ENCODE measurements around the gene KDM5C. TPM values are rescaled to one million over a fixed set of nuclear protein-coding genes. Genes with fewer than 3 reads are reported as not detected.
A peak's percentile ranks its signal among the peaks of the same experiment; 100 is the strongest.

KDM5C gene
- total and polyA plus RNA-seq, 2 of the 4 experiments (the other 2 are of a cell fraction), result 75.4 to 84.6 TPM

DNA sequence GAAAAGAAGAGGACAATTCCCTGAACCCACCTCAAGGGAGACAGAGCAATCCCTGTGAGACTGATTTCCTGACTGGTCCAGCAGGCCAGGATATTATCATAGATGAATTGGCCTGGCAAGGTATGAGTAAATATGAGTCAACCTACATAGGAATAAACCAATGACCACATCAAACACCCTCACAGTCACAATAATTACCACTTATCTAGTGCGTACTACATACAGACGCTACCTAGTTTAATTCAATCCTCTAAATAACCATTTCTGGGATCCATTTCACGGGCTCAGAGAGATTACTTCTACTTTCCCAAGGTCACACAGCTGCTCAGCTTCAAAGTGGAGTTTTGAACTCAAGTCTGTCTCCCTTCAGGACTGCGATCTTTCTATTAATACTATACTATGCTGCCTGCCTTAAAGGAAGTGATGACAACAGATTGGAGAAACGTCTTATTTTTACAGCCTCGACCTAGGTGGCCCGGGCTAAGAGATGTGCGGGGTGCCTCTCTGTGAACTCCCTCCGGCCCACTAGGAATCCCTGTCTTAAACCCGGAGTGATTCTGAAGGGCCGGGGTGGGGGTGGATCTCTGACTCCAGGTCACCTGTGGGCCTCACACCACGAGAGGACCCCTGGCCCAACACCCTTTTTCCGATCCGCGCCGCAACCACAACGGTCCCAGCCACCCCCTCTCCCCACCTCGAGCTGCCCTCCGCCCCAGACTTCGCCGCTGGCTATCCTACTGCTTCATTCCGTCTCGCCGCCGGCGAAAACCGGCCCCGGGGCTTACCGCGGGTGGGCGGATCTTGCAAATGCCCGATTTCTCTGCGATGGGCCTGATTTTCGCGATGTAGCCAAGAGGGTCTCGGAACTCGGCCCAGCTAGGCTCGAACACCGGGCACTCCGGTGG is 800 bp downstream of the KDM5C start:
- peak overlapping the region; percentile 95 for H3K56ac ChIP-seq (ENCODE audit: extremely low read depth, insufficient read depth, low read length)
- dilution Hi-C loops (cut with HindIII; ENCODE audit: low sequenced_read_pairs, unreplicated experiment) (no loop called here), intact Hi-C loops (cut with micrococcal nuclease) (loop anchor here (5.0 kb wide), 1 partner anchor 132 kb away; the partner anchor contains the start of gene KANTR), in situ Hi-C loops (cut with MboI; ENCODE audit: low sequenced_read_pairs) (no loop called here)
- H3K4me3 ChIP-seq (ENCODE audit: insufficient read depth, low read depth, low read length), result peak overlapping the region; percentile 75
- H3K18ac ChIP-seq (ENCODE audit: low read depth, low read length), result peak overlapping the region; percentile 62; the same call in 1 of the 2 replicates
- peak overlapping the region; percentile 88 for H2AK5ac ChIP-seq (ENCODE audit: low read depth, low read length)
- H3K4ac ChIP-seq (ENCODE audit: low read depth, low read length), result peak overlapping the region; percentile 99
- H3K23ac ChIP-seq (ENCODE audit: low read depth, low read length), result peak overlapping the region; percentile 100
- H3K27ac ChIP-seq (ENCODE audit: insufficient read depth, low read length), result peak overlapping the region; percentile 93
- H3K36me3 ChIP-seq (ENCODE audit: control insufficient read depth, insufficient read depth, low read length), result peaks cover 24% of the 10 kb centered on the region
- DNase-seq (peak; percentile 85), ATAC-seq (ENCODE audit: low read depth) (peak; percentile 19)
- H2AFZ ChIP-seq (replicated peaks; ENCODE audit: low read length, poor library complexity), result peak overlapping the region; percentile 99
- 2% methylated on average over 25 of the region's 40 CpGs; no CpG with 5 or more reads in 1 of the 2 experiments for WGBS, 2 experiments (ENCODE audit: extremely low coverage in 2 of 2, insufficient read length in 1 of 2)
- no peak overlapping the region for H2BK20ac ChIP-seq (ENCODE audit: low read depth, low read length)
- ChIA-PET POLR2A (ENCODE audit: unreplicated experiment) (no interaction called here), CTCF (no interaction called here)
- H3K4me1 ChIP-seq (ENCODE audit: control insufficient read depth, insufficient read depth, low read length), result peaks cover 13% of the 10 kb centered on the region
- peak overlapping the region; percentile 98 for H4K91ac ChIP-seq (ENCODE audit: insufficient read depth, low read depth, low read length)
- peak overlapping the region; percentile 84 for H4K5ac ChIP-seq (ENCODE audit: low read depth, low read length)
- H3K4me2 ChIP-seq (ENCODE audit: low read depth, low read length), result peak overlapping the region; percentile 94
- H3K9me1 ChIP-seq (ENCODE audit: insufficient read depth, low read length), result peaks cover 35% of the 10 kb centered on the region
- H3K27me3 ChIP-seq (ENCODE audit: control insufficient read depth, insufficient read depth, low read length), result no peaks in the 10 kb centered on the region
- peak overlapping the region; percentile 94 for H3K9ac ChIP-seq (ENCODE audit: low read depth, low read length)
- no peaks in the 10 kb centered on the region for H3K9me3 ChIP-seq (ENCODE audit: control insufficient read depth, insufficient read depth, low read length)
- peak overlapping the region; percentile 90 for H2BK5ac ChIP-seq (ENCODE audit: low read depth, low read length, poor library complexity, severe bottlenecking)
- TF ChIP-seq, protein P1, sequence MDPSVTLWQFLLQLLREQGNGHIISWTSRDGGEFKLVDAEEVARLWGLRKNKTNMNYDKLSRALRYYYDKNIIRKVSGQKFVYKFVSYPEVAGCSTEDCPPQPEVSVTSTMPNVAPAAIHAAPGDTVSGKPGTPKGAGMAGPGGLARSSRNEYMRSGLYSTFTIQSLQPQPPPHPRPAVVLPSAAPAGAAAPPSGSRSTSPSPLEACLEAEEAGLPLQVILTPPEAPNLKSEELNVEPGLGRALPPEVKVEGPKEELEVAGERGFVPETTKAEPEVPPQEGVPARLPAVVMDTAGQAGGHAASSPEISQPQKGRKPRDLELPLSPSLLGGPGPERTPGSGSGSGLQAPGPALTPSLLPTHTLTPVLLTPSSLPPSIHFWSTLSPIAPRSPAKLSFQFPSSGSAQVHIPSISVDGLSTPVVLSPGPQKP (IDR thresholded peaks at IDR 0.05; ENCODE audit: borderline replicate concordance, low read depth, low read length), result no peak
- TF ChIP-seq RFX5 (IDR thresholded peaks at IDR 0.05; ENCODE audit: low read depth, low read length), result no peak
- TF ChIP-seq, protein P2, sequence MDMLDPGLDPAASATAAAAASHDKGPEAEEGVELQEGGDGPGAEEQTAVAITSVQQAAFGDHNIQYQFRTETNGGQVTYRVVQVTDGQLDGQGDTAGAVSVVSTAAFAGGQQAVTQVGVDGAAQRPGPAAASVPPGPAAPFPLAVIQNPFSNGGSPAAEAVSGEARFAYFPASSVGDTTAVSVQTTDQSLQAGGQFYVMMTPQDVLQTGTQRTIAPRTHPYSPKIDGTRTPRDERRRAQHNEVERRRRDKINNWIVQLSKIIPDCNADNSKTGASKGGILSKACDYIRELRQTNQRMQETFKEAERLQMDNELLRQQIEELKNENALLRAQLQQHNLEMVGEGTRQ (IDR thresholded peaks at IDR 0.05; ENCODE audit: low read depth, low read length), result no peak
- TF ChIP-seq NFE2L2 (IDR thresholded peaks at IDR 0.05; ENCODE audit: low read depth, low read length), result no peak
- no peak; the same call in 1 of the 2 replicates for TF ChIP-seq FOS (IDR thresholded peaks at IDR 0.05; ENCODE audit: low read depth, low read length)
- no peak for TF ChIP-seq MAZ (IDR thresholded peaks at IDR 0.05; ENCODE audit: borderline replicate concordance, low read depth, low read length)
- TF ChIP-seq CEBPB (IDR thresholded peaks at IDR 0.05; ENCODE audit: low read depth, low read length), result no peak
- TF ChIP-seq, protein P3, sequence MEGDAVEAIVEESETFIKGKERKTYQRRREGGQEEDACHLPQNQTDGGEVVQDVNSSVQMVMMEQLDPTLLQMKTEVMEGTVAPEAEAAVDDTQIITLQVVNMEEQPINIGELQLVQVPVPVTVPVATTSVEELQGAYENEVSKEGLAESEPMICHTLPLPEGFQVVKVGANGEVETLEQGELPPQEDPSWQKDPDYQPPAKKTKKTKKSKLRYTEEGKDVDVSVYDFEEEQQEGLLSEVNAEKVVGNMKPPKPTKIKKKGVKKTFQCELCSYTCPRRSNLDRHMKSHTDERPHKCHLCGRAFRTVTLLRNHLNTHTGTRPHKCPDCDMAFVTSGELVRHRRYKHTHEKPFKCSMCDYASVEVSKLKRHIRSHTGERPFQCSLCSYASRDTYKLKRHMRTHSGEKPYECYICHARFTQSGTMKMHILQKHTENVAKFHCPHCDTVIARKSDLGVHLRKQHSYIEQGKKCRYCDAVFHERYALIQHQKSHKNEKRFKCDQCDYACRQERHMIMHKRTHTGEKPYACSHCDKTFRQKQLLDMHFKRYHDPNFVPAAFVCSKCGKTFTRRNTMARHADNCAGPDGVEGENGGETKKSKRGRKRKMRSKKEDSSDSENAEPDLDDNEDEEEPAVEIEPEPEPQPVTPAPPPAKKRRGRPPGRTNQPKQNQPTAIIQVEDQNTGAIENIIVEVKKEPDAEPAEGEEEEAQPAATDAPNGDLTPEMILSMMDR (conservative IDR thresholded peaks at IDR 0.05; ENCODE audit: low read depth, low read length), result no peak
- no peak for TF ChIP-seq BHLHE40 (IDR thresholded peaks at IDR 0.05; ENCODE audit: low read depth, low read length)
- no peak for TF ChIP-seq CHD1 (IDR thresholded peaks at IDR 0.05; ENCODE audit: low read depth, low read length)
- no peak for TF ChIP-seq RCOR1 (IDR thresholded peaks at IDR 0.05; ENCODE audit: insufficient replicate concordance, low read length)
- TF ChIP-seq SMC3 (IDR thresholded peaks at IDR 0.05; ENCODE audit: low read depth, low read length), result no peak
- peak overlapping the region; percentile 98 for H2AK9ac ChIP-seq (replicated peaks; ENCODE audit: low read depth, low read length, poor library complexity)
- H3K79me1 ChIP-seq (ENCODE audit: low read depth in 1 of 2, low read length in 2 of 2), result peaks cover 0 to 56% of the 10 kb centered on the region in 2 experiments; a peak in 3 of 4 replicates
- H4K8ac ChIP-seq (ENCODE audit: low read depth in 2 of 2, low read length in 2 of 2), result peak overlapping the region; percentile 92 to 97; a peak in 3 of 4 replicates
- H3K14ac ChIP-seq (replicated peaks; ENCODE audit: low read depth, low read length), result peak overlapping the region; percentile 100
- no TSS peak for BruUV-seq (replicated peaks)
- no peak overlapping the region for H2BK15ac ChIP-seq (ENCODE audit: low read depth, low read length)
- H2BK120ac ChIP-seq (ENCODE audit: low read depth, low read length), result peak overlapping the region; percentile 98; the same call in 1 of the 2 replicates
- peaks cover 53% of the 10 kb centered on the region for H4K20me1 ChIP-seq (ENCODE audit: insufficient read depth, low read length)
